A549 (cell line): ENCODE measurements around the gene CRYZL1. TPM values are rescaled to one million over a fixed set of nuclear protein-coding genes. Genes with fewer than 3 reads are reported as not detected.
A peak's percentile ranks its signal among the peaks of the same experiment; 100 is the strongest.
"Not testable (repeated sequence)": the region's sequence is repeated elsewhere in the genome, so short reads cannot be mapped to it uniquely, and the experiment has no call there.

Experiments used
- ATAC-seq, 2 experiments: fragments of 200-7000 bp in 1 of 2; fragments of >200 bp in 1 of 2; cut with Nextera tagmentation in 1 of 2; cut with Tn5 transposase in 1 of 2; 3 replicates each; pipeline versions ENCODE4 v1.8.0 to v1.9.1; 2018 to 2020; ENCODE audit warnings: mild to moderate bottlenecking in 1 of 2, moderate library complexity in 1 of 2
- CTCF ChIA-PET: fragments of 300-600 bp; sonication (Branson Sonifier 250); formaldehyde crosslinking; extraction: SDS; loops from one replicate; lab custom pipeline; 2021; ENCODE audit warnings: antibody characterized with exemption, inconsistent platforms; lab: Yijun Ruan, JAX
- POLR2A ChIA-PET: fragments of 350-600 bp; formaldehyde crosslinking; extraction: SDS; loops from one replicate; lab custom pipeline; 2021; ENCODE audit warnings: antibody characterized with exemption, inconsistent platforms; lab: Yijun Ruan, JAX
- DNase-seq, 2 experiments: peaks; one replicate each; pipeline versions ENCODE4 v3.0.0 to v3.0.0-alpha.2; 2011 to 2016; ENCODE audit warnings: low read depth in 1 of 2, low spot score in 1 of 2
- FAIRE-seq: peaks from 2 replicates; lab custom pipeline; 2011; peaks lifted over from hg19 to GRCh38; lab: Jason Lieb, UNC
- H3K27ac ChIP-seq, 2 experiments: fragments of >200 bp; sonication (Bioruptor Twin); formaldehyde crosslinking; 3 replicates each; pipeline ENCODE4 v1.5.1; 2016 to 2017
- H3K4me1 ChIP-seq: fragments of >200 bp; sonication (Bioruptor Twin); formaldehyde crosslinking; 3 replicates; pipeline ENCODE4 v1.6.1; 2016
- H3K4me2 ChIP-seq: fragments of >200 bp; sonication (Bioruptor Twin); formaldehyde crosslinking; 3 replicates; pipeline ENCODE4 v1.6.1; 2016
- H3K4me3 ChIP-seq: fragments of >200 bp; sonication (Bioruptor Twin); formaldehyde crosslinking; 3 replicates; pipeline ENCODE4 v1.5.1; 2016
- H3K9me3 ChIP-seq: fragments of >200 bp; sonication (Bioruptor Twin); formaldehyde crosslinking; 3 replicates; pipeline ENCODE4 v1.6.1; 2016
- ATOH8 ChIP-seq: fragments of 250-450 bp; sonication (Bioruptor Pico); IDR thresholded peaks from 2 replicates; pipeline ENCODE4 v1.5.0; 2020; ENCODE audit warnings: low read depth, mild to moderate bottlenecking, moderate library complexity
- BHLHE40 ChIP-seq: IDR thresholded peaks from 2 replicates; pipeline ENCODE4 v1.6.1; 2012; ENCODE audit warnings: low read depth, low read length, inconsistent platforms
- CHD2 ChIP-seq: fragments of 150-350 bp; IDR thresholded peaks from 2 replicates; pipeline ENCODE4 v1.6.1; 2014; ENCODE audit warnings: low read length; ENCODE audit not compliant: partially characterized antibody
- EP300 ChIP-seq, 2 experiments: fragments of >200 bp; sonication (Bioruptor Twin); formaldehyde crosslinking; IDR thresholded peaks; 2 replicates in 1 of 2; 3 replicates in 1 of 2; pipeline ENCODE4 v1.6.1; 2016 to 2017
- FOSB ChIP-seq: fragments of 250-450 bp; sonication (Bioruptor Pico); IDR thresholded peaks from 2 replicates; pipeline ENCODE4 v1.5.0; 2020; ENCODE audit warnings: mild to moderate bottlenecking, moderate library complexity
- FOSL2 ChIP-seq, 2 experiments: fragments of 450-650 bp in 1 of 2; fragments of >200 bp in 1 of 2; sonication (Bioruptor Twin) in 1 of 2; formaldehyde crosslinking; IDR thresholded peaks; 2 replicates each; pipeline versions ENCODE4 v1.5.0 to v1.6.1; 2016 to 2020; ENCODE audit warnings: mild to moderate bottlenecking in 1 of 2, moderate library complexity in 1 of 2
- FOXS1 ChIP-seq: fragments of 250-450 bp; sonication (Bioruptor Pico); IDR thresholded peaks from 2 replicates; pipeline ENCODE4 v1.5.0; 2020; ENCODE audit warnings: mild to moderate bottlenecking, moderate library complexity
- HDAC2 ChIP-seq: fragments of 200-600 bp; sonication (generic); IDR thresholded peaks from 2 replicates; pipeline ENCODE4 v1.6.1; 2016
- HOXA7 ChIP-seq: fragments of 250-450 bp; sonication (Bioruptor Pico); IDR thresholded peaks from 2 replicates; pipeline ENCODE4 v1.5.0; 2020; ENCODE audit warnings: mild to moderate bottlenecking, moderate library complexity
- HOXB5 ChIP-seq: fragments of 250-450 bp; sonication (Bioruptor Pico); IDR thresholded peaks from 2 replicates; pipeline ENCODE4 v1.5.0; 2020; ENCODE audit warnings: mild to moderate bottlenecking, moderate library complexity
- KDM1A ChIP-seq: fragments of 200-600 bp; sonication (generic); IDR thresholded peaks from 2 replicates; pipeline ENCODE4 v1.6.1; 2016; ENCODE audit warnings: low read depth, mild to moderate bottlenecking
- KDM5A ChIP-seq: fragments of 200-600 bp; sonication (generic); IDR thresholded peaks from 2 replicates; pipeline ENCODE4 v1.6.1; 2016; ENCODE audit warnings: antibody characterized with exemption, mild to moderate bottlenecking
- NFE2L2 ChIP-seq: fragments of 150-350 bp; conservative IDR thresholded peaks from 2 replicates; pipeline ENCODE4 v1.6.1; 2014; ENCODE audit warnings: low read length
- NPAS2 ChIP-seq: fragments of 250-450 bp; sonication (Bioruptor Pico); IDR thresholded peaks from 2 replicates; pipeline ENCODE4 v1.8.0; 2022; ENCODE audit warnings: mild to moderate bottlenecking, moderate library complexity, borderline replicate concordance
- RAD21 ChIP-seq, 2 experiments: fragments of >200 bp in 1 of 2; sonication (Bioruptor Twin) in 1 of 2; formaldehyde crosslinking in 1 of 2; IDR thresholded peaks in 1 of 2; conservative IDR thresholded peaks in 1 of 2; 2 replicates in 1 of 2; 3 replicates in 1 of 2; pipeline ENCODE4 v1.6.1; 2012 to 2018; ENCODE audit warnings: inconsistent platforms in 1 of 2
- RFX5 ChIP-seq: fragments of 450-650 bp; IDR thresholded peaks from 2 replicates; pipeline ENCODE4 v1.7.1; 2014; ENCODE audit warnings: antibody characterized with exemption, mild to moderate bottlenecking, moderate library complexity
- SMC3 ChIP-seq: fragments of >200 bp; sonication (Bioruptor Twin); formaldehyde crosslinking; IDR thresholded peaks from 3 replicates; pipeline ENCODE4 v1.6.1; 2018; ENCODE audit warnings: inconsistent platforms
- SREBF2 ChIP-seq: fragments of 450-650 bp; IDR thresholded peaks from 2 replicates; pipeline ENCODE4 v1.6.1; 2014; ENCODE audit warnings: mild to moderate bottlenecking, moderate library complexity
- USF2 ChIP-seq: fragments of 450-650 bp; IDR thresholded peaks from 2 replicates; pipeline ENCODE4 v1.6.1; 2014; ENCODE audit warnings: antibody characterized with exemption
- ZC3H11A ChIP-seq: fragments of 450-650 bp; IDR thresholded peaks from 2 replicates; pipeline ENCODE4 v1.6.1; 2014; ENCODE audit warnings: antibody characterized with exemption, mild to moderate bottlenecking
- WGBS: methylation state at CpG from one replicate; pipeline ENCODE4 v1.1.6; 2017; ENCODE audit errors: missing lambda C conversion rate; 5-methylcytosine and 5-hydroxymethylcytosine counted together
- polyA plus RNA-seq, 4 experiments: library from polyadenylated mRNA; depleted of rRNA in 3 of 4; stranded (reverse); fragments of >200 nt; fragmentation: RNase III in 1 of 4; extraction: RNeasy Plus Mini Kit Qiagen cat#74134 plus additional on column Dnase treatment in 1 of 4; gene quantifications; 2 replicates in 3 of 4; 3 replicates in 1 of 4; pipeline ENCODE4 v1.2.3, GENCODE V29; 2011 to 2017
- TF ChIP-seq, protein P1 (sequence below): fragments of >200 bp; sonication (Bioruptor Twin); formaldehyde crosslinking; IDR thresholded peaks from 2 replicates; pipeline ENCODE4 v1.6.1; 2016

CRYZL1 gene
- polyA plus RNA-seq, 2 of the 4 experiments (the other 2 are of a cell fraction): 15.2 to 38.9 TPM

- H3K4me3 ChIP-seq: peak overlapping the region; percentile 100
- peaks cover 24% of the 10 kb centered on the region for H3K4me1 ChIP-seq
- TF ChIP-seq NPAS2: no peak
- TF ChIP-seq SMC3: no peak
- TF ChIP-seq KDM5A: no peak
- no peaks in the 10 kb centered on the region for H3K9me3 ChIP-seq
- 18% methylated on average over 18 of the region's 18 CpGs for WGBS
- CTCF ChIA-PET: interaction anchor here (0.6 kb wide), 1 partner anchor 193 kb away, joined by 3 read pairs; no protein-coding TSS in a partner anchor
- H3K27ac ChIP-seq: peak overlapping the region; percentile 88 to 98
- POLR2A ChIA-PET: no interaction called here
- DNase-seq (peak in 1 of 2 experiments; percentile 14), FAIRE-seq (no peak), ATAC-seq (no peak)
- peak overlapping the region; percentile 69 for H3K4me2 ChIP-seq
These were observed 717 bp downstream of the CRYZL1 start for GRCh38 chr21:33640697-33641351.

GRCh38 chr21:33634254-33634653 is 7.3 kb downstream of the CRYZL1 start:
- Histone ChIP-seq H3K4me3 (no peak overlapping the region), H3K4me2 (no peak overlapping the region), H3K27ac (no peak overlapping the region), H3K4me1 (no peaks in the 10 kb centered on the region), H3K9me3 (no peaks in the 10 kb centered on the region)
- no peak for DNase-seq
- WGBS: 98% methylated on average over 2 of the region's 2 CpGs
- ATAC-seq: no peak
- no peak for FAIRE-seq
- TF ChIP-seq RAD21 (conservative IDR thresholded peaks at IDR 0.05 in 1 of 2, IDR thresholded peaks at IDR 0.05 in 1 of 2) (no peak), CHD2 (no peak), ZC3H11A (no peak), HOXA7 (CRISPR knock-in tag) (no peak), USF2 (no peak), KDM1A (no peak)
- ChIA-PET POLR2A (no interaction called here), CTCF (interaction anchor here (0.6 kb wide), 1 partner anchor 146 kb away, joined by 4 read pairs; no protein-coding TSS in a partner anchor)

GRCh38 chr21:33626151-33626550 is 15.4 kb downstream of the CRYZL1 start:
- ATAC-seq, POLR2A ChIA-PET, FAIRE-seq: not testable (repeated sequence)

GRCh38 chr21:33622253-33622652 is 19.3 kb downstream of the CRYZL1 start:
- ChIA-PET POLR2A (no interaction called here), CTCF (interaction anchor here (0.6 to 2.3 kb wide), 3 partner anchors 16 to 194 kb away, joined by 3 to 9 read pairs (median 3); no protein-coding TSS in a partner anchor)
- TF ChIP-seq NFE2L2: no peak
- Histone ChIP-seq H3K4me2 (no peak overlapping the region), H3K4me1 (no peaks in the 10 kb centered on the region), H3K4me3 (no peak overlapping the region), H3K9me3 (no peaks in the 10 kb centered on the region), H3K27ac (no peak overlapping the region)
- FAIRE-seq: no peak
- no peak for DNase-seq
- no peak for ATAC-seq

More at GRCh38 chr21:33626151-33626550, 15.4 kb downstream of the CRYZL1 start:
- not testable (repeated sequence) for DNase-seq, H3K4me3 ChIP-seq, H3K4me2 ChIP-seq, H3K9me3 ChIP-seq, H3K27ac ChIP-seq, H3K4me1 ChIP-seq
- CTCF ChIA-PET: interaction anchor here (0.6 kb wide), 1 partner anchor 790 kb away, joined by 3 read pairs; no protein-coding TSS in a partner anchor
- 95% methylated on average over 7 of the region's 7 CpGs for WGBS

DNA sequence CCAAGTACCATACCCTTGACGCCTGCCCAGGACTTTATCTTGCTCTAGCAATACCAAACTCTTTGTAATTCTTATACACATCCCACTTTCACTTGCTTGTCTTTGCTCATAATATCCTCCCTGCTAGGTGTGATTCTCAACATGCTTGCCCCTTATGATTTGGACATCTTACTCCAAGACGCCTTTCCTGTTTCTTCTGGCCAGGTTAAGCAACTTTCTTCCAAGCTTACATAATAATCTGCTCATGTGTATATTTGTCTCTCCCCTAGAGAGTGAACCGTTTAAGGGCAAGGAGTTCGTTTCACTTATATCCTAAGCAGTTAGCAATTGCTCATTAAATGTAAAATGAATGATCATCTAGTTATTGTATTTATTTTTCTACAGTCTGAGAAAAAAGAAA is 21.8 kb downstream of the CRYZL1 start:
- 81% methylated on average over 4 of the region's 4 CpGs for WGBS
- no peak for ATAC-seq
- no peak for TF ChIP-seq EP300 (IDR thresholded peaks at IDR 0.05)
- TF ChIP-seq HOXB5 (CRISPR knock-in tag): no peak
- TF ChIP-seq ATOH8 (CRISPR knock-in tag): no peak
- TF ChIP-seq KDM5A: no peak
- no peak for TF ChIP-seq RFX5
- TF ChIP-seq FOSB (CRISPR knock-in tag): no peak
- TF ChIP-seq HDAC2: no peak
- no peak for TF ChIP-seq USF2
- TF ChIP-seq NPAS2: no peak
- no peak for TF ChIP-seq FOSL2 (IDR thresholded peaks at IDR 0.05)
- no peak for TF ChIP-seq FOSL2 (CRISPR knock-in tag; IDR thresholded peaks at IDR 0.05)
- no peak for TF ChIP-seq BHLHE40
- no peak for TF ChIP-seq KDM1A
- no peak for TF ChIP-seq FOXS1 (CRISPR knock-in tag)
- TF ChIP-seq CHD2: no peak
- no peak for TF ChIP-seq HOXA7 (CRISPR knock-in tag)
- no peak for TF ChIP-seq SMC3
- no peak for TF ChIP-seq RAD21 (conservative IDR thresholded peaks at IDR 0.05 in 1 of 2, IDR thresholded peaks at IDR 0.05 in 1 of 2)
- TF ChIP-seq, protein P1, sequence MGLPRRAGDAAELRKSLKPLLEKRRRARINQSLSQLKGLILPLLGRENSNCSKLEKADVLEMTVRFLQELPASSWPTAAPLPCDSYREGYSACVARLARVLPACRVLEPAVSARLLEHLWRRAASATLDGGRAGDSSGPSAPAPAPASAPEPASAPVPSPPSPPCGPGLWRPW: no peak
- TF ChIP-seq SREBF2: no peak

More for the DNA sequence above, 21.8 kb downstream of the CRYZL1 start:
- ChIA-PET POLR2A (no interaction called here), CTCF (interaction anchor here (2.3 kb wide), 1 partner anchor 14 kb away, joined by 9 read pairs; no protein-coding TSS in a partner anchor)
- DNase-seq (no peak), FAIRE-seq (no peak)
- Histone ChIP-seq H3K4me1 (no peaks in the 10 kb centered on the region), H3K27ac (no peak overlapping the region), H3K9me3 (no peaks in the 10 kb centered on the region), H3K4me3 (no peak overlapping the region), H3K4me2 (no peak overlapping the region)
